HG02610 (cell line): ENCODE measurements around the gene BAMBI.

Experiments
- ATAC-seq: cut with Tn5 transposase; IDR thresholded peaks from one replicate; pipeline ENCODE4 v1.9.1; 2021; ENCODE audit warnings: mild to moderate bottlenecking, moderate library complexity; ENCODE audit not compliant: unreplicated experiment

The BAMBI gene

DNA sequence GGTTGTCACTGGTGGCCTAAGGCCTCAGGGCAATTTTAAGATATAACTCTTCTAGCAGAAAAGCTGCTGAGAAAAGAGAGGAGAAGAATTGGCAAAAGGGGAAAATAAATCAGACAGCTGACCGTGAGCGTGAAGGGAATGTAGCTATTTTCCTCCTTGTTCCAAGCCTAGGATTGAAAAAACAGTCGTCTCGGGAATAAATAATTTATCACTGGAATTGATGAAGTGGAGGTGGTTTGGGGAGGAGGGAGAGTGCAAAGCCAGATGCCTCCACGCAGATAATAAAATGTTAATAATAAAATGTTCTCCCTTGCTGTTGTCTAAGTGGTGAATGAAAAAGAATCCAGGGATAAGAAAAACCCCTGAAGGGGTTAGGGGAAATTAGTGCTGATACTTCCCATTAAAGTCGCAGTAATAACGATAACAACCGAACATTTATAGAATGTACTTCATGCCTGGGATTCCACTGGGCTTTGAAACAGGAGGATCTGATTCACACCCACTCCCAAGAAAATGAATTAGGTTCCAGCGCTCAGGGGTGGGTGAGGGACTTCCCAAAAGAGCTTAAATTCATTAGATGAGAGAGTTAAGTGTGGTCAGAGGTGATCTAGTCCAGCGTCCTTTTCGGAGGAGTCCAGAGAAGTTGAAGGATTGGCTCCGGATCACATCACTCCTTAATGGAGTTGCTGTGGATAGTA is 27.3 kb downstream of the BAMBI start:
- no peak for ATAC-seq

DNA sequence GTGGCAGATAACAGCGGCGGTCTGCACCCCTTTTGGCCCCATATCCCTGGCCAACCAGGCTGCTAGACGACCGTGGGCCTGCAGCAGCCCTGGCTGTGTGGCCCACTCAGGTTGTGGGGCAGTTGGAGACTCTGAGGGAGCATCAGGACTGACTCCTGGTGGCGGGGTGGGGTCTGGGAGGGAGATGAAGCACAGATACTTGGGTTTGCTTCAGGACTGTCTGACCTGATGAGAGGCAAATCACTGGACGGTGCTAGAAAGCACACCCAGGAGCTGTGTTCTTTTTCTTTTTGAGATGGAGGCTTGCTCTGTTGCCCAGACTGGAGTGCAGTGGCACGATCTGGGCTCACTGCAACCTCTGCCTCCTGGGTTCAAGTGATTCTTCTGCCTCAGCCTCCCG is 28.2 kb downstream of the BAMBI start:
- ATAC-seq: no peak

DNA sequence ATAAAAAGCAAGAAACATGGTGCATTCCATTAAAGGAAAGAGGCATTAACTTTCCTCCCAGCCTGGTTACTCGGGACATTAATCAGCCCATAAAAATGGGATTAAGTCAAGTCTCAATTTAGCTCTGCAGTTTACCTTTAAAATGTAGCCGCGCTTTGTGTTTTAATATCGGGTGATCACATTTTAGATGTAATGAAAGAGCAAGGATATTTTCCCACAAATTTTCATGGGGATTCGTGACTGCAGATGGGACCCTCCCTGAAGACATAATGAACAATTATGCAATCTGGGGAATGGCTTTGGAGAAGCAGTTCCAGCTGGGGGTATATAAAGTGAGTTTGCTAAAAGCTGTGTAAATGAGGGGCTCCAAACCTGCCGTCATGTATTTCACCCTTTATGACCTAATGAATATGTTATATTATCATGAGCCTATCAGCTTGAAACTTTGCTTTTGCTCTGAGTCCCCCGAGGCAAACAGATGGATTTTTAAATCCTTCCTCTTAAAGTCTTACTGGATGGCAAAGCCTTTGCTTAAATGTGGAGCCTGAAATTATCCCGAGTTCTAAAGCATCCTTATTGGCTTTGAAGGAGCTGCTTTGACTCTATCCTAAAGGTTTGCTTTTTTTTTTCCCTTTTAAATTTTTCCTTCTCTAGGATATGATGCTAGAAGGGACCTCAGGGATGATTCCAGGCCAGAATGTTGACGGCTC is 31.8 kb downstream of the BAMBI start:
- ATAC-seq: no peak

DNA sequence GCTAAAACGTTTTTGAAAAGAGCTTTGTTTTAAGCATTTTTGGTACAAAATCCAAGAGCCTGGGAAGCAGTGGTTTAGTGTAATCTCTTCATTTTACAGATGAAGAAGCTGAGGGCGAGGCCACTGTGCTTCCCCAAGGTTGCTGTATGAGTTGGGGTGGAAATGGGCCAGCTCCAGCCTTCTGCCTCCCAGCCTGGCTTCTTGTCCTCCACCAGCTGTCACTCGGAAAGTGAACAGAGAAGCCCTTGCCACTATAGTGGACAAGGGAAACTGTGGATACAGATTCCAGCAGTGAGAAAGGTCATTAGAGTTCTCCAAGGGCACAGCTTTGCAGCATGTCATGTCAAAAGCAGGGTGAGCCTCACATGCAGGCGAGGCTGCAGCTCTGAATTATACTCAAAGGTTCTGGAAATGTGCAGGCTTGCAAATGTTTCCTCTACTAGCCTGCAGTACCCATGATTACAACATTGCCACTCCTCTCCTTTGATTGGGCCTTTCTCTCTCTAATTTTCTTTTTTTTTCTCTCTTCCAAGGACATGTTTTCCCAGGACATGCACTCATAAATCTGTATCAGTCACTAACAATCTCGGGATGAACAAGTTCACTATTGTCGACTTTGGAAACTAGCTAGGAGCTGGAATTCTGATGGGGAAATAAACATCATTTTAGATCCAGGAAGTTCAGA is 33.0 kb downstream of the BAMBI start:
- no peak for ATAC-seq

DNA sequence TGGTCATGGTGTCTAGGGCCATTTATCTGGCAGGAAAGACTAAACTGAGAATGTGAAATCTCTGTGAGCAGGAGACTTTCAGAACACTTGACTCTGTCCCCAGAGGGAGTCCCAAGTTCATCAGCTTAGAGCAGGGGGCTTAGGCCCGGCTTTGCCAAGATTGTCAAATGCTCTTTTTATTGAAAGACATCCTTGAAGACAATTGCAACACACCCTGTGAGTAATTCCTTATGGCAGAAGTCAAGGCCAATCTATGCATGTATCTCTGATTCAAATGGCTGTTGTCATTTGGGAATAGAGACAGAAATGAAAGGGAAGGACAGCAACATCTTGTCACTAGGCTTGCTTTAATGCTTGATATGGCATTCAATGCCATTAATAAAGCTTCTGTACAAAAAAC is 33.7 kb downstream of the BAMBI start:
- ATAC-seq: no peak

DNA sequence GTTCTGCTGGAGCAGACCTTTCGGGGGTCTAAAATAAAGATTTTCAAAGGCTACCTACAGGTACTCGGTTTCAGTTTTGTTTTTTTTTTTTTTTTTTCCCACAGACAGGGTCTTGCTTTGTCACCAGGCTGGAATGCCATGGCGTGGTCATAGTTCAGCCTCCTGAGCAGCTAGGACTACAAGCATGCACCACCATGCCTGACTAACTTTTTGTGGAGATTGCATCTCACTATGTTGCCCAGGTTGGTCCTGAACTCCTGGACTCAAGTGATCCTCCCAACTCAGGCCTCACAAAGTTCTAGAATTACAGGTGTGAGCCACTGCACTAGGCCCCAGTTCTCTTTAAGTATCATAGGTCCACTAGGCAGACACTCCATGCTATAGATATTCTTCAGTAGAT is 34.5 kb downstream of the BAMBI start:
- no peak for ATAC-seq

DNA sequence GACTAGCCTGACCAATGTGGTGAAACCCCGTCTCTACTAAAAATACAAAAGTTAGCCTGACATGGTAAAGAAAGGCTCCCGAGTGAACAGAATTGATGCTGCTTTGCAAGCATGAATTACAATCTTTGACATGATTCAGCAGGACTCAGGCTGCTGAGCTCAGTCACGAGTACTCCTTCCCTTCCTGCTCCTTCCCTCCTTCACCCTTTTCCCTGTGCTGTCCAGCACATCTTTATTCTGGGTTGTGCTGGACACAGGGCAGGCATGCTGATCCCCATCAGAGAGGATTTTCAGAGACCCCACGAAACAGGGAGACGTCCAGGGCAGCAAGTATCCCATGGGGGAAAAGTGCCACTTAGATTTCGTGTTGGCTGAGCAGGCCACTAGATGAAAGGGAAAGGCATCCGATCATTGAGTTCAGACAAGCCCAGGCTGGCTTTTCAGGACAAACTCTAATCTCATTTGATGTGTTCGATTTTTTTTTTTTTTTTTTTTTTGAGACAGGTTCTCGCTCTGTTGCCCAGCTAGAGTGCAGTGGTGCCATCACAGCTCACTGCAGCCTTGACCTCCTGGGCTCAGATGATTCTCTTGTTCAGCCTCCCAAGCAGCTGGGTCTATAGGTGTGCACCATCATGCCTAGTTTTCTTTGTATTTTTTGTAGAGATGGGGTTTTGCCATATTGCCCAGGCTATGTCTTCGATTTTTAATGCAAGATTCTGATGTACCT is 36.5 kb downstream of the BAMBI start:
- ATAC-seq: no peak

DNA sequence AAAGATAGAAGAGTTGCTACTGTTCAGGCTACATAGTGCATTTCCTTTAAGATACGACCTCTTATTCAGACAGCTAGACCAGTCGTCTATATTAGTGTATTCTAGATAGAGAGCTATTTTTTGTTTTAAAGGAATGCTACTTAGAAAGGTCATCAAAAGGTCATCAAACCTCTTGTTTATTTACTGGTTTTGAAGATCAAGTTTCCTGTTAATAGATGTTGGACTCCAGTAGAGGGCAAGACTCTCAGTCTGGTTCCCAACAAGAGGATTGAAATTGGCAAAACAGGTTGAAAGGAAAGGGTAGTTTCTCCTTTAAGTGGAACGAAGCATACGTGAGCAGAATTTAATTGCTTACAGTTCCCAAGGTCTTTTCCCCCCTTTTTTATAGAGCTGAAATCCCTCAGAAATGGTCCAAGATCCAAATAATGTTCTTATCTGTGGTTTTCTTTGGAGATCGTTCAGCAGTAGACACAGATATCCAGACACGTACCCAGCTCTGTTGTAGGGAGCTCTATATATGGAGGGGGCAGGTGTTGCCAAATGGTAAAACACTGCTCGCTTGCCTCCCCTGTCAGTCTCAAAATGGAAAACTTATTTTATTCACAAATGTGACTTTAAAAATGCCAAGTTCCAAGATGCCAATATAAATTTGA is 37.2 kb downstream of the BAMBI start:
- no peak for ATAC-seq

DNA sequence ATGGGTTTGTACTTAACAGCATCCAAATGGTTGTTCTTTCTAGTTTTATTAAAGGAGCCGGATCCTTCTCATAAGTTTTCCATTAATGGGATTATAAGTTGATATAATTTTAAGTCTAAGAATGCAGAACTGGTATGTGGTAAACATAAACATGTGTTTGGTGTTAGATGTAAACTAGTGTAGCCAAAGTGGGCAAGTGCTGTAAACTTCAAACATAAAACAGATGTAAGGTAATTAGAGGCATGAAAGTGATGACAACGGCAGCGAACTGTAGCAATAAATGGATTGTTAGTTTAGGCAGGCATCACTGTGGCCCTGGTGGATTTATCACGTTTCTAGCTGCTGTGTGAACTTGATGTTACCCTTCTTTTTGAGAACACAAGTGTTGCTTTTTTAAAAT is 37.9 kb downstream of the BAMBI start:
- no peak for ATAC-seq

DNA sequence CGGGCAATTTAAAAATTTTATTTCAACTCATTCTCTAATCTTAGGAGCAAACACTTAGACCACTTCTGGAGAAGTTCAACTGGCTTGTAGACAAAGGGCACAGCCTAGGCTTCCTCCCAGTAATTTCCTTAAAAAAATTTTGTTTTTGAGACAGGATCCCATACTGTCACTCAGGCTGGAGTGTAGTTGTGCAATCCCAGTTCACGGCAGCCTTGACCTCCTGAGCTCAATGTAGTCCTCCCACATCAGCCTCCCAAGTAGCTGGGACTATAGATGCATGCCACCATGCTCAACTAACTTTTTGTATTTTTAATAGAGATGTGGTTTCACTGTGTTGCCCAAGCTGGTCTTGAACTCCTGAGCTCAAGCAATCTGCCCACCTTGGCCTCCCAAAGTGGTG is 38.4 kb downstream of the BAMBI start:
- no peak for ATAC-seq

DNA sequence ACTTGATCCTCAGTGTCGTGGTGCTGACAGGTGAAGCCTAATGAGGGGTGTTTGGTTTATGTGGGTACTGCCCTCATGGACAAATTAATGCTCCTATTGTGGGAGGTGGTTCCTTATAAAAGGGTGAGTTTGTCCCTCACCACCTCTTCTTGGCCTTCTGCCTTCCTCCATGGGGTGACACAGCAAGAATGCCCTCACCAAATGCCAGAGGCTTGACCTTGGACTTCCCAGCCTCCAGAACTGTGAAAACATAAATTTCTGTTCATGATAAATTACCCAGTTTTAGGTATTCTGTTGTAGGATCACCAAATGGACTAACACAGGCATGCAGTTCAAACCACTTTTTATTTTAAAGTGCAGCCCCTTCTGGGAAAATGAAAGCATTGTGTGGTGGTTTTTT is 39.4 kb downstream of the BAMBI start:
- ATAC-seq: no peak

DNA sequence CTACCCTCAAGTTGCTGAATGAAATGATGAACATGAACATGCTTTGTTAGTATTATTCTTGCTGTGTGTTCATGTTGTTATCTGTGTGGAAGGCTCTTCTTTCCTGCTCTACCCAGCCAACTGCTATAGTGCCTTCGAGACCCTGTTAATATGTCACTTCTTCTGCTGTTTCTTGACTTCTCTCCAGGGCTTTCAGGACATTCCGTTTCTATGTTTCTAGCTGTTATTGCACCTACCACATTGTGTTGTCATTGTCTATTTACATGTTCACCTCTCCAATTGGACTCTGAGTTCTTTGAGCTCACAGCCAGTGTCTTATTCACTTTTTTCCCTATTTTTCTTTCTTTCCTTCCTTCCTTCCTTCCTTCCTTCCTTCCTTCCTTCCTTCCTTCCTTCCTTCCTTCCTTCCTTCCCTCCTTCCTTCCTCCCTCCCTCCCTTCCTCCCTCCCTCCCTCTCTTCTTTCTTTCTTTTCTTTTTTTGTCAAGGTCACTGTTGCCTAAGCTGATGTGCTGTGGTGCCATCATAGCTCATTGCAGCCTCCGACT is 40.4 kb downstream of the BAMBI start:
- ATAC-seq: no peak

DNA sequence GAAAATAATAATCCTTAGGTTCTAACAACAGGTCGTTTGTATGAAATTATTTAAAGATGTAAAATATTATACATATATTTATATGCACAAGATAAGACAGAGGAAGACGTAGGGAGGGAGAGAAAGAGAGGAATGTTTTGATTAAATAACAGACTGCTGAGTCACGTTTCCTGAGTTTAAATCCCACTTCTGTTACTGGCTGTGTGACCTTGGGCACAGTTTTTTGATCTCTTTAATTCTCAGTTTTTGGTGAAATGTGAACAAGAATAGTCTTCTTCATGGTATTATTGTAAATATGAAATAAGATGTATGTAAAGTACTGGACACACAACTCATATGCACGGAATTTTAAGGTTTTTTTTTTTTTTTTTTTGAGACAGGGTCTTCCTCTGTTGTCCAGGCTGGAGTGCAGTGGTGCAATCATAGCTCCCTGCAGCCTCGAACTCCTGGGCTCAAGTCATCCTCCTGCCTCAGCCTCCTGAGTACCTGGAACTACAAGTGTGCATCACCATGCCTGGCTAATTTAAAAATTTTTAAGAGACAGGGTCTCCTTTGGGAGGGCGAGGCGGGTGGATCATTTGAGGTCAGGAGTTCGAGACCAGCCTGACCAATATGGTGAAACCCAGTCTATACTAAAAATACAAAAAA is 42.6 kb downstream of the BAMBI start:
- no peak for ATAC-seq

DNA sequence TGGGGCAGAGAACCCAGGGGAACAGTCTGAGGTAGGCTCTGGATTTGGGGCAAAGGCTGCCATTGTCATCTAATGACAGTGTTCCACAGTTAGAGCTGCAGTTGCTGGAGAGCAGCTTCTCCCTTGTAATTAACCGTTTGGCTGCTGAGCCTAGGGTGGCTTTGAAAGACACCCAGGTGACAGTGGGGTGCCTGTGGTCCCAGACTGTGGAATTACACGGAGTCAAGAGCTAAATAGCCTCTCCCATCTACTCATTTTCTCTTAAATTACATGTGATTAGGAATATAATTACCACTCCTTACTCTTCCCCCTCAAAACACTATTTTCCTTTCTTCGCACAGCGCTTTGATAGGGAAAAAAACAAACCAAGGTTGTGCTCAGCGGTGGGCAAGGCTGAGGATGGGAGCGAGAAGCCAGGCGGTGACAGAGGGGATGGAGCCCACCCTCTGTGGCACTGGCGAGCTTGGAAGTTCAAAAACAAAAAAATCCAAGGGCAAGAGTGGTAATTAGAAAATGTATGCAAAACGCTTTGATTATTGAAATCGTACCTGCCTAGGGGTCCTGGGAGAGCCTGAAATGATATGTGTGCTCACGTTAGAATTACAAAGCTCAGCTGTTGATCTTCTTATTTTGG is 44.1 kb downstream of the BAMBI start:
- no peak for ATAC-seq

DNA sequence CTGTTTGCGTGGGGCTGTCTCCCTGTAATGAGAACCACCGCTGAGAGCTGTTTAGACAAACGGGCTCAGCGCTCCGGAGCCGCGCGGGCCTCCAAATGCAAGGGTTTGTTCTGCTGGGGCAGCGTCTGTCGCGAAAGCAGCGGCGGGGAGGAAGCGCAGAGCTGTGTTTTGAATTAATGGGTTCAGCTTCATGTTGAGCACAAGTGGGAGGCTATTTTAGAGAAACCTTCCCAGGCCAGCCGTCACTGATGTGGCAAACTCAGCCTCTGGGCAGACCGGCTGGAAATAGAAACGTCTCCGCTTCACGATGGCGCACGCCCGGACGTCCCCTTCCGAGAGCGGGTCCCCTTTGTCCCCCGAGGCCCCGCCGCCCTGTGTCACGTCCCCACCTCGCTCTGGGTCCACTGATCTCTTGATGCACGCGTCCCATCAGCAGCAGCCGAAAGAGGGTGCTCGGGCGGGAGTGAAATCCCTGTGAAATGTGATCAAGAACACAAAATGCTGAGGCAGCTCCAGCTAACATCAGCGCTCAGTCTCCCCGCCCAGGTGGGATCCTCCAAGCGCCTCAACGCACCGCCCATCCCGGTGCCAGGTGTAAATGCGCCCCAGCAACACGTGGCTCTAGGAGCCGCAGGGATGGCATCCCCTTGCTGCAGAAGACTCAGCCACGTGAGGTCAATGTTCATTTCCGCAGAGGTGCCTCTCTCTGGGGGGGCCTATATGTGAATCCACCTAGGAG is 44.9 kb downstream of the BAMBI start:
- no peak for ATAC-seq

DNA sequence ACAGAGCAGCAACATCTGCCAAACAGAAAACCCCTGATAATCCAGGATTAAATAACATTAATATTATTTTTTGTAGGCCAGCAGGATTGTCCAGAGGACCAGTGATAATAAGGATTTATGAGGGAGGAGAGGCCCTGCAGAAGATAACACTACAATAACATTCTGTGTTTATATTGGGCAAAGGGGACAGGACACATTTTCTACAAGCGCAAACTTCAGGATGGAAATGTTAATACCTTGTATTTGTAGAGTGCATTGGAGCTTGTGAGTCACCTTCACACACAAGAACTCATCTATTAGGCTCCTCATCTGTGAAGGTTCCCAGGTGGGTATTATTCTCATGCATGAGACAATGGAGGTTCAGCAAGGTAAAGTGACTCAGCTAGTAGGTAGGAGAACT is 51.0 kb downstream of the BAMBI start:
- ATAC-seq: no peak

DNA sequence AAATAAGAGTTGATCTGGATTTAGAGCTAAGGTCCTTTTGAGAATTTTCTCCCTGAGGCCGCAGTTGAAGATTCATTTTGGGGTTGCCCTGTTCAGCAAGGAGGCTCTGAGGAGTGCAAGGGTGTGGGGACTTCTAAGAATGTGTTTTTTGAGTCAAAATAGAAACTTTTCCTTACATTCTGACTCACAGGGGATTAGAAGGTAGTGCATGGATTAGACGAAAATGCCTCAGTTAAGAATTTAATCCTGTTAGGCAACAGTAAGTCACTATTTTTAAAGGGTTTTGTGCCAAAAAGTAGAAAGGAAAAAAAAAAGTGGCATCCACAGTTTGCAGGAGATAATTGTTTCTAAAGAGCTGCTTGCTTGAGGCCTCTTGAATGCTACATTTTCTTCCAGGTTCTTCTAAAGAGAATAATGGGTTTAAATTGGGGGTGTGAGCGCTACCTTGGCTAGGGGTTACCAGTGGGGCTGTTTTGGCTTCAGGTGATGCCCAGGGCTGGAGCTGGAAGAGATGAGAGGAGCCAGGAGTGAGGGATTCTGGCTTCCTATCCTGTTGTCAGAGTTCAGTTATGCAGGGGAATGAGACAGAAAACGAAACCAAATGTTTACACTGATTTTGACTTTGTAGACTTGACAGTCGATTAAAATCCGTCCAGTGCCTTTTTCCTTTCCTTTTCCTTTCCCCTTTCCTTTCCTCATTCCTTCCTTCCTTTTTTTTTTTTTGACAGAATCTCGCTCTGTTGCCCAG is 52.9 kb downstream of the BAMBI start:
- no peak for ATAC-seq

DNA sequence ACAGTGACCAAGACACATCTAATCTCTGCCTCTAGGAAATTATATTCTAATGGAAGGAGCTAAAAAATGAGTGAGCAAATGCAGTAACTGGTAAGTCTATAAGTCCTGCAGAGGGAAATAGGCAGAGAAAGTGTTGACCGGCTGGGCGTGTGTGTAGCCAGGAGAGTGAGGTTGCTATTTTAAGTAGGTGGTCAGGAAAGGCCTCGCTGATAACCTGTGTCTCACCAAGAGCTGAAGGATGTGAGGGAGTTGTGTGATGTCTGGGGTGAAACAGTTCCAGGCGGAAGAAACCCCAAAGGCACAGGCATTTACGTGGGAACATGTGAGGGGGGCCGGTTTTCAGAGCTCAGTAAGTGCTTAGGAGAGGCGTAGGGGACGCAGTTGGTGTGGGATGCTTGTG is 54.8 kb downstream of the BAMBI start:
- no peak for ATAC-seq
